Left ventricle myocardium inferior (tissue), 1 donor: ENCODE data around the gene NIPAL4. TPM values are rescaled to one million over a fixed set of nuclear protein-coding genes. Genes with fewer than 3 reads are reported as not detected.
"Not testable (repeated sequence)": the region's sequence is repeated elsewhere in the genome, so short reads cannot be mapped to it uniquely, and the experiment has no call there.

ENCODE experiments used
- DNase-seq: peaks from one replicate; pipeline ENCODE4 v3.0.0-alpha.2; 2020
- H3K27ac ChIP-seq: fragments of 200-600 bp; replicated peaks from 2 replicates; pipeline ENCODE4 v1.8.0; 2021
- H3K27me3 ChIP-seq: fragments of 200-600 bp; 2 replicates; pipeline ENCODE4 v1.8.0; 2021; ENCODE audit warnings: low read depth
- H3K36me3 ChIP-seq: fragments of 200-600 bp; 2 replicates; pipeline ENCODE4 v1.8.0; 2021
- H3K4me1 ChIP-seq: fragments of 200-600 bp; 2 replicates; pipeline ENCODE4 v1.8.0; 2021
- H3K4me3 ChIP-seq: fragments of 200-600 bp; 2 replicates; pipeline ENCODE4 v1.8.0; 2021; ENCODE audit warnings: mild to moderate bottlenecking, moderate library complexity
- H3K9me3 ChIP-seq: fragments of 200-600 bp; replicated peaks from 2 replicates; pipeline ENCODE4 v1.8.0; 2021
- CTCF ChIP-seq: fragments of 200-600 bp; IDR thresholded peaks from 2 replicates; pipeline ENCODE4 v1.8.0; 2021; ENCODE audit warnings: antibody characterized with exemption, mild to moderate bottlenecking, borderline replicate concordance
- intact Hi-C: fragments of 100-400 bp; cut with micrococcal nuclease; formaldehyde crosslinking; loops from one replicate; pipeline ENCODE4 v1.11.0; 2022
- long read RNA-seq: library from polyadenylated mRNA; unstranded; transcript quantifications from one replicate; pipeline ENCODE4 v2.0.0, GENCODE V29; 2021
- total RNA-seq: library from RNA; stranded (reverse); fragmentation: NEBNext Ultra II Directional; extraction: Animal tissue kit (Norgen Biotek cat#: 25700); gene quantifications from one replicate; pipeline ENCODE4 v1.2.1, GENCODE V29; 2021
- donor health status: DM: no; HTN: yes; CAD: no; lungs with severe emphysema.

The NIPAL4 gene
- not detected for total RNA-seq
- long read RNA-seq = 0 reads

GRCh38 chr5:157459715-157460599 lies at the start of gene NIPAL4:
TSS of gene NIPAL4 (plus strand) at chr5:157460213. CDS start at chr5:157460321, 108 bp downstream.
- Histone ChIP-seq H3K4me1 (peaks cover 11% of the 10 kb centered on the region), H3K4me3 (peak within 1 kb of the TSS; percentile 65), H3K27ac (no peak within 1 kb of the TSS), H3K36me3 (no peaks in the 10 kb centered on the region), H3K9me3 (no peaks in the 10 kb centered on the region), H3K27me3 (peaks cover 39% of the 10 kb centered on the region)
- intact Hi-C loops = no loop called here
- no peak for TF ChIP-seq CTCF
- DNase-seq = no peak

GRCh38 chr5:157415838-157416237 lies 44.2 kb upstream of the NIPAL4 start:
- Histone ChIP-seq H3K27ac (no peak overlapping the region), H3K4me3 (no peak overlapping the region), H3K4me1 (no peaks in the 10 kb centered on the region), H3K27me3 (no peaks in the 10 kb centered on the region), H3K9me3 (peaks cover 17% of the 10 kb centered on the region), H3K36me3 (no peaks in the 10 kb centered on the region)
- DNase-seq = no peak
- no peak for TF ChIP-seq CTCF
- intact Hi-C loops = no loop called here

- H3K9me3 ChIP-seq, H3K27me3 ChIP-seq, DNase-seq, H3K4me3 ChIP-seq, H3K4me1 ChIP-seq, H3K27ac ChIP-seq, intact Hi-C loops, H3K36me3 ChIP-seq: not testable (repeated sequence)
Observed at GRCh38 chr5:157419521-157419920, 40.5 kb upstream of the NIPAL4 start.

GRCh38 chr5:157429920-157430319 lies 30.1 kb upstream of the NIPAL4 start:
- H3K36me3 ChIP-seq, H3K27me3 ChIP-seq, H3K4me1 ChIP-seq, DNase-seq, H3K27ac ChIP-seq, intact Hi-C loops, H3K9me3 ChIP-seq, H3K4me3 ChIP-seq: not testable (repeated sequence)

- peak; percentile 69 for TF ChIP-seq CTCF
- intact Hi-C loops = loop anchor here (2.0 kb wide), 1 partner anchor 287 kb away; no protein-coding TSS in a partner anchor
- H3K27ac ChIP-seq = no peak overlapping the region
- no peak overlapping the region for H3K4me3 ChIP-seq
- no peaks in the 10 kb centered on the region for H3K27me3 ChIP-seq
- no peaks in the 10 kb centered on the region for H3K36me3 ChIP-seq
- peaks cover 4% of the 10 kb centered on the region for H3K4me1 ChIP-seq
- no peak for DNase-seq
- peaks cover 6% of the 10 kb centered on the region for H3K9me3 ChIP-seq
Observed at GRCh38 chr5:157431544-157432200, 28.3 kb upstream of the NIPAL4 start.

- no peaks in the 10 kb centered on the region for H3K27me3 ChIP-seq
- no peak for DNase-seq
- H3K4me3 ChIP-seq = no peak overlapping the region
- no peak overlapping the region for H3K27ac ChIP-seq
- TF ChIP-seq CTCF = no peak
- peaks cover 6% of the 10 kb centered on the region for H3K9me3 ChIP-seq
- H3K36me3 ChIP-seq = no peaks in the 10 kb centered on the region
- peaks cover 4% of the 10 kb centered on the region for H3K4me1 ChIP-seq
- intact Hi-C loops = no loop called here
Observed at GRCh38 chr5:157434096-157434495, 25.9 kb upstream of the NIPAL4 start.
